GM23338 (cell line): ENCODE results near the gene ASPG.

Experiments used
- CTCF ChIP-seq, 2 experiments: fragments of 200-600 bp in 1 of 2; sonication (generic) in 1 of 2; conservative IDR thresholded peaks; 2 replicates each; pipeline versions ENCODE4 v1.5.1 to v1.6.1; 2016 to 2017; ENCODE audit warnings: antibody characterized with exemption in 2 of 2, low read depth in 2 of 2, mild to moderate bottlenecking in 2 of 2, moderate library complexity in 1 of 2
- EZH2 ChIP-seq: fragments of 200-600 bp; sonication (generic); IDR thresholded peaks from one replicate; pipeline ENCODE4 v1.8.0; 2017; ENCODE audit warnings: antibody characterized with exemption, mild to moderate bottlenecking, low read depth; ENCODE audit not compliant: unreplicated experiment
- POLR2AphosphoS5 ChIP-seq: IDR thresholded peaks from 2 replicates; pipeline ENCODE4 v1.6.1; 2016; ENCODE audit warnings: antibody characterized with exemption, low read depth
- TF ChIP-seq, protein P1 (sequence below): IDR thresholded peaks from one replicate; pipeline ENCODE4 v1.6.1; 2018; ENCODE audit warnings: antibody characterized with exemption; ENCODE audit not compliant: unreplicated experiment

- no peak for TF ChIP-seq CTCF (conservative IDR thresholded peaks at IDR 0.05; ENCODE audit: low read depth in 2 of 2)
- TF ChIP-seq EZH2, result no peak
- TF ChIP-seq POLR2AphosphoS5, result no peak
- TF ChIP-seq, protein P1, sequence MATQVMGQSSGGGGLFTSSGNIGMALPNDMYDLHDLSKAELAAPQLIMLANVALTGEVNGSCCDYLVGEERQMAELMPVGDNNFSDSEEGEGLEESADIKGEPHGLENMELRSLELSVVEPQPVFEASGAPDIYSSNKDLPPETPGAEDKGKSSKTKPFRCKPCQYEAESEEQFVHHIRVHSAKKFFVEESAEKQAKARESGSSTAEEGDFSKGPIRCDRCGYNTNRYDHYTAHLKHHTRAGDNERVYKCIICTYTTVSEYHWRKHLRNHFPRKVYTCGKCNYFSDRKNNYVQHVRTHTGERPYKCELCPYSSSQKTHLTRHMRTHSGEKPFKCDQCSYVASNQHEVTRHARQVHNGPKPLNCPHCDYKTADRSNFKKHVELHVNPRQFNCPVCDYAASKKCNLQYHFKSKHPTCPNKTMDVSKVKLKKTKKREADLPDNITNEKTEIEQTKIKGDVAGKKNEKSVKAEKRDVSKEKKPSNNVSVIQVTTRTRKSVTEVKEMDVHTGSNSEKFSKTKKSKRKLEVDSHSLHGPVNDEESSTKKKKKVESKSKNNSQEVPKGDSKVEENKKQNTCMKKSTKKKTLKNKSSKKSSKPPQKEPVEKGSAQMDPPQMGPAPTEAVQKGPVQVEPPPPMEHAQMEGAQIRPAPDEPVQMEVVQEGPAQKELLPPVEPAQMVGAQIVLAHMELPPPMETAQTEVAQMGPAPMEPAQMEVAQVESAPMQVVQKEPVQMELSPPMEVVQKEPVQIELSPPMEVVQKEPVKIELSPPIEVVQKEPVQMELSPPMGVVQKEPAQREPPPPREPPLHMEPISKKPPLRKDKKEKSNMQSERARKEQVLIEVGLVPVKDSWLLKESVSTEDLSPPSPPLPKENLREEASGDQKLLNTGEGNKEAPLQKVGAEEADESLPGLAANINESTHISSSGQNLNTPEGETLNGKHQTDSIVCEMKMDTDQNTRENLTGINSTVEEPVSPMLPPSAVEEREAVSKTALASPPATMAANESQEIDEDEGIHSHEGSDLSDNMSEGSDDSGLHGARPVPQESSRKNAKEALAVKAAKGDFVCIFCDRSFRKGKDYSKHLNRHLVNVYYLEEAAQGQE, result no peak
Observed at GRCh38 chr14:104162495-104162894, 77.0 kb downstream of the ASPG start.
